CD4-positive, CD25-positive, alpha-beta regulatory T cell (primary cell): ENCODE results near the gene OSTN. TPM values are rescaled to one million over a fixed set of nuclear protein-coding genes. Genes with fewer than 3 reads are reported as not detected.

Experiments
- ATAC-seq, 2 donors: fragments of 150-1000 bp; cut with Tn5 transposase; one replicate each; pipeline ENCODE4 v1.10.0; 2021; ENCODE audit warnings: low read depth in 2 of 2, moderate number of reproducible peaks in 2 of 2, moderate library complexity in 1 of 2
- DNase-seq, 3 donors: peaks; one replicate each; pipeline versions ENCODE4 v3.0.0 to v3.0.0-alpha.2; 2012 to 2022; ENCODE audit warnings: mixed read lengths in 1 of 3
- H3K27ac ChIP-seq: one replicate; pipeline ENCODE4 v1.7.0; 2013; ENCODE audit warnings: mild to moderate bottlenecking, low read length; ENCODE audit not compliant: insufficient read depth, poor library complexity, severe bottlenecking
- H3K27me3 ChIP-seq: one replicate; pipeline ENCODE4 v1.7.0; 2013; ENCODE audit warnings: low read length; ENCODE audit not compliant: control insufficient read depth, insufficient read depth
- H3K36me3 ChIP-seq: one replicate; pipeline ENCODE4 v1.7.0; 2013; ENCODE audit warnings: mild to moderate bottlenecking, low read length, moderate library complexity; ENCODE audit not compliant: control insufficient read depth, insufficient read depth
- H3K4me1 ChIP-seq: 2 replicates; pipeline ENCODE4 v1.7.0; 2013; ENCODE audit warnings: mild to moderate bottlenecking, low read length; ENCODE audit not compliant: insufficient read depth, control insufficient read depth, poor library complexity, severe bottlenecking
- H3K4me3 ChIP-seq: one replicate; pipeline ENCODE4 v1.7.0; 2013; ENCODE audit warnings: low read depth, mild to moderate bottlenecking, low read length, moderate library complexity
- H3K9me3 ChIP-seq, 2 experiments: 1 replicate in 1 of 2; 2 replicates in 1 of 2; pipeline ENCODE4 v1.7.0; 2013; ENCODE audit warnings: low read length in 2 of 2, mild to moderate bottlenecking in 1 of 2, moderate library complexity in 1 of 2; ENCODE audit not compliant: control insufficient read depth in 2 of 2
- H3K27ac Mint-ChIP-seq, 3 donors: one replicate each; pipeline ENCODE4 v1.8.0; 2020 to 2022; ENCODE audit warnings: mild to moderate bottlenecking in 3 of 3, mixed read lengths in 3 of 3, moderate library complexity in 2 of 3
- H3K27me3 Mint-ChIP-seq: one replicate; pipeline ENCODE4 v1.8.0; 2022; ENCODE audit warnings: mild to moderate bottlenecking, mixed read lengths
- H3K36me3 Mint-ChIP-seq: one replicate; pipeline ENCODE4 v1.8.0; 2020; ENCODE audit warnings: mixed read lengths
- H3K4me1 Mint-ChIP-seq, 4 donors: one replicate each; pipeline ENCODE4 v1.8.0; 2020 to 2022; ENCODE audit warnings: mixed read lengths in 4 of 4, mild to moderate bottlenecking in 1 of 4
- H3K4me3 Mint-ChIP-seq, 4 donors: one replicate each; pipeline ENCODE4 v1.8.0; 2020 to 2022; ENCODE audit warnings: mild to moderate bottlenecking in 4 of 4, mixed read lengths in 4 of 4, moderate library complexity in 3 of 4
- H3K9me3 Mint-ChIP-seq, 7 donors: one replicate each; pipeline ENCODE4 v1.8.0; 2020 to 2022; ENCODE audit warnings: mixed read lengths in 7 of 7, mild to moderate bottlenecking in 3 of 7, moderate library complexity in 2 of 7
- polyA plus RNA-seq, 4 donors: library from polyadenylated mRNA; unstranded; fragments of 300-500 nt; fragmentation: Illumina TruSeq; gene quantifications; one replicate each; pipeline ENCODE4 v1.2.3, GENCODE V29; 2021
- total RNA-seq: library from RNA; stranded (reverse); gene quantifications from one replicate; pipeline ENCODE4 v1.2.3, GENCODE V29; 2022

OSTN gene
- total and polyA plus RNA-seq, 5 donors from 2014 or later = not detected

DNA sequence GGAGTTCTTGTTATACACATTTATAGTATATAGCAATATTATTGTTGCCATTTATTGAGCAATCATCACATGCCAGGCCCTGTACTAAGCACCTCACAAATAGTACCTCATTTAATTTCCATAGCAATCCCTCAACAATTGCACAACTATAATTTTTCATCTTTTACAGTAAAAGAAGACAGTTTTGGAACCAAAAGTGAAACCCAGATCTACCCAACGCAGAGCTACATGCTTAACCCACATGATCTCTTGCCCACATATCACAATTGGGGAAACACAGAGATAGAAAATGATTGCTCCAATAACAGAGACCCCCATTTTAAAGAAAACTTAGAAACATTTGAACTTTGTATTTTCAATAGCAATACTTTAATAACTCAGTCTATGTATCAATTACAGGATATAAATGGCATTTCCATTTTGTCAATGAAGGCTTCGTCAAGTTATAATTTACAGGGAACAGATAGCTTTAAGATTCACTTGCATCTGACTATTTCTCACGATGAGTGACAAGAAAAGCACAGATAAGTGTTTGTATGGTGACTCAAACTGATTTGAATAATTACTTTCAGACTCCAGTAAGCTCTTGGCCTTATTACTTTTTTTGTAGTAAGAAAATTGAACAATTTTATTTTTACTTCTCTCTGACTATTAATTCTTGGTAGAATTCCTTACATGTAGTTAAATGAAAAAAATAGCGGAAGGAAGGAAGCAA is 91.4 kb downstream of the OSTN start:
- peak overlapping the region; percentile 32 to 60 (median 51) for H3K4me3 Mint-ChIP-seq
- peak in 2 of 3 donors; percentile 21 to 40 for DNase-seq
- no peaks in the 10 kb centered on the region for H3K27me3 Mint-ChIP-seq
- Histone ChIP-seq H3K4me3 (peak overlapping the region; percentile 73), H3K9me3 (no peaks in the 10 kb centered on the region), H3K27ac (peak overlapping the region; percentile 42), H3K4me1 (no peaks in the 10 kb centered on the region), H3K27me3 (no peaks in the 10 kb centered on the region), H3K36me3 (no peaks in the 10 kb centered on the region)
- ATAC-seq = no peak
- peaks cover 2 to 14% (median 10%) of the 10 kb centered on the region in 4 donors for H3K4me1 Mint-ChIP-seq
- H3K9me3 Mint-ChIP-seq = peaks cover 0 to 6% (median 1%) of the 10 kb centered on the region in 7 donors
- no peaks in the 10 kb centered on the region for H3K36me3 Mint-ChIP-seq
- peak overlapping the region; percentile 15 to 59 (median 45) for H3K27ac Mint-ChIP-seq

DNA sequence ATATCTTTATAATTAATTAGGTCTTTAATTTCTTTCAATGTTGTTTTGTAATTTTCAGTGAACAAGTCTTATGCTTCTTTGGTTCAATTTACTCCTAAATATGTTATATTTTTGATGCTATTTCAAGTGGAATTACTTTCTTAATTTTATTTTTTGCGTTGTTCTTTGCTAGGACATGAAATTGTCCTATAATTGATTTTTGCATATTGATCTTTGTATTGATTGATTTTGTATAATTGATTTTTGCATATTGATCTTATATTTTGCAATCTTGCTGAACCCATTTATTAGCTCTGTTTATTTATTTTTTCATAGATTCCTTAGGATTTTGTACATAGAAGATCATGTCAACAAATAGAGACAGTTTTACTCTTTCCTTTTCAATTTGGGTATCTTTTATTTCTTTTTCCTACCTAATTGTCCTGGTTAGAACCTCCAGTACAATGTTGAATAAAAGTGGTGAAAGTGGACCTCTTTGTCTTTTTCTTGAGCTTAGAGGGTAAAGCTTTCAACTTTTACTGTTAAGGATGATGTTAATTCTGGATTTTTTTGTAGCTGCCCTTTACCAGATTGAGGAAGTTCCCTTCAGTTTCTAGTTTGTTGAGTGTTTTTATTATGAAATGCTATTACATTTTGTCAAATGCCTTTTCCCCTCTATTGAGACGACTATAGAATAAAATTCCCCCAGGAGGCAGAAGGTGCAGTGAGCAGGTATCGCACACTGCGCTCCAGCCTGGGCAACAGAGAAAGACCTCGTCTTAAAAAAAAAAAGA is 93.4 kb downstream of the OSTN start:
- Mint-ChIP-seq H3K4me3 (no peak overlapping the region), H3K9me3 (peaks cover 0 to 5% (median 1%) of the 10 kb centered on the region in 7 donors), H3K4me1 (peaks cover 2 to 14% (median 10%) of the 10 kb centered on the region in 4 donors), H3K27me3 (no peaks in the 10 kb centered on the region), H3K27ac (no peak overlapping the region), H3K36me3 (no peaks in the 10 kb centered on the region)
- H3K36me3 ChIP-seq = no peaks in the 10 kb centered on the region
- no peak overlapping the region for H3K4me3 ChIP-seq
- H3K27ac ChIP-seq = no peak overlapping the region
- no peaks in the 10 kb centered on the region for H3K4me1 ChIP-seq
- H3K27me3 ChIP-seq = no peaks in the 10 kb centered on the region
- no peaks in the 10 kb centered on the region for H3K9me3 ChIP-seq
- DNase-seq (no peak), ATAC-seq (no peak)

DNA sequence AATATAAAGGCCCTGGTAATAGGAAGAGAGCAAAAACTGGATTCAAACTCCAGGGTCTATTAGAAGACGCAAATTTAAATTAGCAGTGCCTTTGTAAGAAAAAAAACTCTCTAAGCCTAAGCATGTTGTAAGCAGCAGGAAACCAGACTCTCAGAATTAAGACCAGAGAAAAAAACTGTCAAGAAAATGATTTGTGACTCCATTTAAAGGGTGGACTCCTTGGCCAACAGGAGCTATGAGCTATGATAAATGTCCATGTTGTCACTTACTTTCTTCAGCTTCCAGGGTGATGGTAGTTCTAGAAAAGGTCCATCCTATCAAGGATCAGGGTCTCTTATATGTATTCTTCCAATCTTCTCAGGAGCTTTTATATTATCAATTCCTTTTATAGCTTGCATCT is 95.2 kb downstream of the OSTN start:
- Histone ChIP-seq H3K9me3 (no peaks in the 10 kb centered on the region), H3K36me3 (no peaks in the 10 kb centered on the region), H3K4me1 (no peaks in the 10 kb centered on the region), H3K27me3 (no peaks in the 10 kb centered on the region), H3K27ac (no peak overlapping the region), H3K4me3 (no peak overlapping the region)
- no peak overlapping the region for H3K4me3 Mint-ChIP-seq
- H3K9me3 Mint-ChIP-seq = peaks cover 0 to 2% (median 0%) of the 10 kb centered on the region in 7 donors
- H3K27me3 Mint-ChIP-seq = no peaks in the 10 kb centered on the region
- H3K27ac Mint-ChIP-seq = no peak overlapping the region
- no peaks in the 10 kb centered on the region for H3K36me3 Mint-ChIP-seq
- ATAC-seq (no peak), DNase-seq (no peak)
- H3K4me1 Mint-ChIP-seq = peaks cover 2 to 14% (median 10%) of the 10 kb centered on the region in 4 donors

DNA sequence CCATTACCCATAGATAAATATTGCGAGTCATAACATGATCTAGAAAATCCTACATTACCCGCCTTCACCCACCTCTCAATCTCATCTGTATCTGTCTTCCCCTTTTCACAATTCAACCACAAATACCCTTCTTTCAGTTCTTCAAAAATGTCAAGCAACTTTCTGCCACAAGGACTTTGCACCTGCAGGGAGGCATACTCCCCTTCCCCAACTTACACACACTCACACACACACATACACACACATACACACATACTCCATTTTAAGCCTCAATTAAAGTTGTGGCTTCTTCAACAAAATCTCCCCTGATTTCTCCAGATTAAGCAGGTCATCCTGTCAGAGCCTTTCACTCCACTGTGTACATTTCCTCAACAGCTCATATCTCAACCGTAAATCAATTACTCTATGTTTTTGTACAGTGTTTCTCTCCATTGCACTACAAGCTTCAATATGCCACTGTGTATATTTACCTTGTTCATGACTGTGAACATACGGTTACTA is 97.0 kb downstream of the OSTN start:
- H3K4me1 ChIP-seq = no peaks in the 10 kb centered on the region
- H3K36me3 Mint-ChIP-seq = no peaks in the 10 kb centered on the region
- H3K4me3 ChIP-seq = no peak overlapping the region
- H3K4me3 Mint-ChIP-seq = no peak overlapping the region
- H3K36me3 ChIP-seq = no peaks in the 10 kb centered on the region
- no peaks in the 10 kb centered on the region for H3K9me3 ChIP-seq
- ATAC-seq (no peak), DNase-seq (no peak)
- H3K27me3 Mint-ChIP-seq = no peaks in the 10 kb centered on the region
- H3K4me1 Mint-ChIP-seq = peaks cover 0 to 2% (median 0%) of the 10 kb centered on the region in 4 donors
- H3K27me3 ChIP-seq = no peaks in the 10 kb centered on the region
- no peak overlapping the region for H3K27ac ChIP-seq
- no peak overlapping the region for H3K27ac Mint-ChIP-seq
- H3K9me3 Mint-ChIP-seq = peaks cover 0 to 2% (median 0%) of the 10 kb centered on the region in 7 donors

DNA sequence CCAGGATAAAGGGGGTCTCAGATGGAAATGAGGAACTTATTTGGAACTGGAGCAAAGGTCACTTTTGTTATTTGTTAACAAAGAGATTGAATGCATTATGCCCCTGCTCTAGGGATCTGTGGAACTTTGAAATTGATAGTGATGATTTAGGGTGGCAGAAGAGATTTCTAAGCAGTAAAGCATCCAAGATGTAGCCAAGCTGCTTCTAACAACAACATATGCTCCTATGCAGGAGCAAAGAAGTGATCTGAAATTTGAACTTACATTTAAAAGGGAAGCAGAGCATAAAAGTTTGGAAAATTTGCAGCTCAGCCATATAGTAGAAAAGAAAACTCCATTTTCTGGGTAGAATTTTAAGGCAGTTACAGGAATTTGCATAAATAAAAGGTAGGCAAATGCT is 99.8 kb downstream of the OSTN start:
- Mint-ChIP-seq H3K36me3 (no peaks in the 10 kb centered on the region), H3K4me1 (no peaks in the 10 kb centered on the region), H3K27me3 (no peaks in the 10 kb centered on the region), H3K4me3 (no peak overlapping the region), H3K27ac (peak overlapping the region in 1 of 3 donors; percentile 41), H3K9me3 (peaks cover 0 to 2% (median 0%) of the 10 kb centered on the region in 7 donors)
- no peaks in the 10 kb centered on the region for H3K27me3 ChIP-seq
- ATAC-seq = no peak
- no peak overlapping the region for H3K4me3 ChIP-seq
- H3K9me3 ChIP-seq = no peaks in the 10 kb centered on the region
- DNase-seq = no peak
- no peak overlapping the region for H3K27ac ChIP-seq
- no peaks in the 10 kb centered on the region for H3K4me1 ChIP-seq
- no peaks in the 10 kb centered on the region for H3K36me3 ChIP-seq

DNA sequence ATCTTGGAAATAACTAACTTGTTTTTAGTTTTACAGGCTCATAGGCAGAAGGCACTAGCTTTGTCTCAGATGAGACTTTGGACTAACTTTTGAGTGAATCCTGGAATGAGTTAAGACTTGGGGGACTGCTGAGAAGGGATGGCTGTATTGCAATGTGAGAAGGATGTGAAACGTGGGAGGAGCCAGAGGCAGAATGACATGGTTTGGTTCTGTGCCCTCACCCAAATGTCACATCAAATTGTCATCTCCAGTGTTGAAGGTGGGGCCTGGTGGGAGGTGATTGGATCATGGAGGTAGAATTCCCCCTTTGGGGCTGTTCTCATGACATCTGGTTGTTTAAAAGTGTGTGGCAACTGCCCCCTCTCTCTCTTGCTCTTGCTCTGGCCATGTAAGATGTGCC is 101.4 kb downstream of the OSTN start:
- no peaks in the 10 kb centered on the region for H3K36me3 ChIP-seq
- no peaks in the 10 kb centered on the region for H3K4me1 ChIP-seq
- H3K9me3 Mint-ChIP-seq = peaks cover 0 to 2% (median 0%) of the 10 kb centered on the region in 7 donors
- ATAC-seq (no peak), DNase-seq (no peak)
- no peak overlapping the region for H3K4me3 Mint-ChIP-seq
- no peak overlapping the region for H3K4me3 ChIP-seq
- H3K36me3 Mint-ChIP-seq = no peaks in the 10 kb centered on the region
- H3K27ac Mint-ChIP-seq = no peak overlapping the region
- H3K27me3 ChIP-seq = no peaks in the 10 kb centered on the region
- no peaks in the 10 kb centered on the region for H3K4me1 Mint-ChIP-seq
- H3K9me3 ChIP-seq = no peaks in the 10 kb centered on the region
- no peak overlapping the region for H3K27ac ChIP-seq
- H3K27me3 Mint-ChIP-seq = no peaks in the 10 kb centered on the region

DNA sequence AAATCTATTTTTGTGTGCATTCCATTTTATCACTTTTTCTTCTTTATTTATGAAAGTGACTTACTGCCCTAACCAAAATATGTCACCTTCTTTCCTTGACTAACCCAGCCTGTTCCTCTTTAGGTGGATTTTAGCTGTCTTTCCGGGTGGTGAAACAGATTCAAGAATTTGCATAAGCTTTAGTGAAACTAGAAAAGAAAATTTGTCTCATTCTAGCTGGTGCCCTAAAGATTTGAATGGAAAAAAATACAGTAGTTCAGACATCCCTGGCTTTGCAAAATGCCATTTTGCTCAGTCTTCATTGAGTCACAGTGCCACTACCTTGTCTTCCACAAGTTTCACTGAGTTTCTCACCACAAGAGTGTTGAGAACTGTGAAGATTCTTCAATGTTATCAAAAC is 102.0 kb downstream of the OSTN start:
- DNase-seq = no peak
- Histone ChIP-seq H3K27ac (no peak overlapping the region), H3K27me3 (no peaks in the 10 kb centered on the region), H3K4me1 (no peaks in the 10 kb centered on the region), H3K36me3 (no peaks in the 10 kb centered on the region), H3K9me3 (no peaks in the 10 kb centered on the region), H3K4me3 (no peak overlapping the region)
- H3K36me3 Mint-ChIP-seq = no peaks in the 10 kb centered on the region
- no peak overlapping the region for H3K27ac Mint-ChIP-seq
- H3K4me1 Mint-ChIP-seq = no peaks in the 10 kb centered on the region
- ATAC-seq = no peak
- peaks cover 0 to 2% (median 0%) of the 10 kb centered on the region in 7 donors for H3K9me3 Mint-ChIP-seq
- H3K4me3 Mint-ChIP-seq = no peak overlapping the region
- no peaks in the 10 kb centered on the region for H3K27me3 Mint-ChIP-seq
